Left lung (tissue), 10 donors: ENCODE measurements around the gene EXD3. TPM values are rescaled to one million over a fixed set of nuclear protein-coding genes. Genes with fewer than 3 reads are reported as not detected.

Experiments
- ATAC-seq: fragments of 200-7000 bp; cut with Tn5 transposase; one replicate; pipeline ENCODE4 v1.9.1; 2020; ENCODE audit warnings: moderate library complexity
- DNase-seq, 4 donors: peaks; one replicate each; pipeline ENCODE4 v3.0.0-alpha.2; 2013 to 2020
- H3K27ac ChIP-seq, 2 donors: fragments of 200-600 bp; sonication (generic) in 1 of 2; one replicate each; pipeline versions ENCODE4 v1.5.0 to v1.8.0; 2020 to 2021
- H3K27me3 ChIP-seq, 2 donors: fragments of 200-600 bp; sonication (generic) in 1 of 2; one replicate each; pipeline versions ENCODE4 v1.5.0 to v1.8.0; 2020 to 2021
- H3K36me3 ChIP-seq, 2 donors: fragments of 200-600 bp; sonication (generic) in 1 of 2; one replicate each; pipeline versions ENCODE4 v1.5.0 to v1.8.0; 2020 to 2021
- H3K4me1 ChIP-seq, 2 donors: fragments of 200-600 bp; one replicate each; pipeline ENCODE4 v1.8.0; 2021
- H3K4me3 ChIP-seq, 2 donors: fragments of 200-600 bp; sonication (generic) in 1 of 2; one replicate each; pipeline versions ENCODE4 v1.5.0 to v1.8.0; 2020 to 2021; ENCODE audit warnings: mild to moderate bottlenecking in 1 of 2
- H3K9me3 ChIP-seq, 2 donors: fragments of 200-600 bp; sonication (generic) in 1 of 2; one replicate each; pipeline versions ENCODE4 v1.5.0 to v1.8.0; 2020 to 2021
- intact Hi-C, 2 donors: fragments of 100-400 bp; cut with DNase I; formaldehyde crosslinking; loops; one replicate each; pipeline versions ENCODE4 v1.11.2 to v1.14.2; 2022
- polyA plus RNA-seq, 6 donors: library from polyadenylated mRNA; unstranded; fragments of 120-200 nt; gene quantifications; one replicate each; pipeline ENCODE4 v1.2.1, GENCODE V29; 2013; ENCODE audit not compliant: insufficient read length in 6 of 6
- total RNA-seq, 2 donors: library from RNA; stranded (reverse); fragmentation: NEBNext Ultra II Directional; extraction: Animal tissue kit (Norgen Biotek cat#: 25700); gene quantifications; one replicate each; pipeline ENCODE4 v1.2.1, GENCODE V29; 2021
- TF ChIP-seq, protein P1 (sequence below), 2 donors: fragments of 200-600 bp; sonication (generic) in 1 of 2; IDR thresholded peaks; one replicate each; pipeline versions ENCODE4 v1.5.0 to v1.8.0; 2021; ENCODE audit warnings: antibody characterized with exemption in 2 of 2
- donor health status: DM: no; HTN: yes; CAD: no.
- donor health status: DM: no; HTN: no; CAD: no.

EXD3 gene
- total and polyA plus RNA-seq, 8 donors: 13.2 to 21.8 (median 16.6) TPM

DNA sequence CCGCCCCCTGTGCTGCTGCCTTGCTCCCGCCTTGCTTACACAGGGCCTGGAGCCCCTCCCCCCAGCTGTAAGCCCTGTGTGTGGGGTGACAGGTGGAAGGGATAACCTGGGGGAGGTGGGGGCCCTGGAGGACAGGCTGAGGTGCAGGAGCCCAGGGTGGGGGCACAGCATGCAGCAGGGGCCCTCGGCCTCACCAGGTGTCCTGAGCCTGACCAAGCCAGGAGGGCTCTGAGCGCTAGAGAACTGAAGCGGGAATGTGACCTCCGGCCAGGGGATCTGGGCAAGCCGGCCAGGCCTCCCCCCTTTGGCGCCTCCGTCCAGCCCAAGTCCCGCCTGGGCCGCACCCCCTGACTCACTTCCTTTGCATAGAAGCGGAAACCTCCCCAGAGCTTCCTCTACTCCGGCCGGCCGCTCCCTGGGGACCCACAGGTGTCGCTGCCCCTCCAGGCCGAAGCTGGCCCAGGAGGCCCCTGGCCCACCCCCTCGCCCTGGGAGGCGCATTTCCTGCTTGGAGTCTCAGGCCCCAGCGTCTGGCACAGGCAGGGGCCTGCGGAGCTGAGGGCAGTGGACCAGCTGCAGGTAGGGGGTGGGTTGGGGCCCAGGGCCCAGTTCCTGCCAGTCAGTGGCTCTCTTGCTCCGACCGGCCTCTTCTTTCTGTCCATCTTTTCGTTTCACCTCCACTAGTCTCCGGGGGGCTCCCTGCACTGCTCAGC, 145.5 kb downstream of the EXD3 start, which contains the start of gene TOR4A:
TSS of gene TOR4A (plus strand) at position 398 of the 713 bp plus-strand sequence. CDS start 964 bp downstream, outside the sequence.
- ATAC-seq (peak; percentile 86), DNase-seq (peak; percentile 47 to 98 (median 88))
- H3K36me3 ChIP-seq: peaks cover 0 to 48% of the 10 kb centered on the region in 2 donors
- no peaks in the 10 kb centered on the region for H3K27me3 ChIP-seq
- H3K4me3 ChIP-seq: peak within 1 kb of the TSS; percentile 59 to 87
- peak within 1 kb of the TSS; percentile 93 to 96 for H3K27ac ChIP-seq
- no peaks in the 10 kb centered on the region for H3K9me3 ChIP-seq
- peaks cover 18 to 67% of the 10 kb centered on the region in 2 donors for H3K4me1 ChIP-seq
- intact Hi-C loops: no loop called here
- TF ChIP-seq, protein P1, sequence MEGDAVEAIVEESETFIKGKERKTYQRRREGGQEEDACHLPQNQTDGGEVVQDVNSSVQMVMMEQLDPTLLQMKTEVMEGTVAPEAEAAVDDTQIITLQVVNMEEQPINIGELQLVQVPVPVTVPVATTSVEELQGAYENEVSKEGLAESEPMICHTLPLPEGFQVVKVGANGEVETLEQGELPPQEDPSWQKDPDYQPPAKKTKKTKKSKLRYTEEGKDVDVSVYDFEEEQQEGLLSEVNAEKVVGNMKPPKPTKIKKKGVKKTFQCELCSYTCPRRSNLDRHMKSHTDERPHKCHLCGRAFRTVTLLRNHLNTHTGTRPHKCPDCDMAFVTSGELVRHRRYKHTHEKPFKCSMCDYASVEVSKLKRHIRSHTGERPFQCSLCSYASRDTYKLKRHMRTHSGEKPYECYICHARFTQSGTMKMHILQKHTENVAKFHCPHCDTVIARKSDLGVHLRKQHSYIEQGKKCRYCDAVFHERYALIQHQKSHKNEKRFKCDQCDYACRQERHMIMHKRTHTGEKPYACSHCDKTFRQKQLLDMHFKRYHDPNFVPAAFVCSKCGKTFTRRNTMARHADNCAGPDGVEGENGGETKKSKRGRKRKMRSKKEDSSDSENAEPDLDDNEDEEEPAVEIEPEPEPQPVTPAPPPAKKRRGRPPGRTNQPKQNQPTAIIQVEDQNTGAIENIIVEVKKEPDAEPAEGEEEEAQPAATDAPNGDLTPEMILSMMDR (IDR thresholded peaks at IDR 0.05): peak; percentile 16 to 31

GRCh38 chr9:137276473-137277328, 146.3 kb downstream of the EXD3 start:
- peak; percentile 83 to 93 (median 87) for DNase-seq

GRCh38 chr9:137275588-137276472, 147.1 kb downstream of the EXD3 start:
- Histone ChIP-seq H3K36me3 (peaks cover 0 to 43% of the 10 kb centered on the region in 2 donors), H3K4me1 (peaks cover 18 to 57% of the 10 kb centered on the region in 2 donors), H3K4me3 (peak overlapping the region in 1 of 2 donors; percentile 87), H3K27me3 (no peaks in the 10 kb centered on the region), H3K27ac (peak overlapping the region; percentile 93 to 96), H3K9me3 (no peaks in the 10 kb centered on the region)
- intact Hi-C loops: no loop called here
- DNase-seq: peak in 1 of 4 donors; percentile 65
- TF ChIP-seq, protein P1 (IDR thresholded peaks at IDR 0.05): no peak
- no peak for ATAC-seq

More at GRCh38 chr9:137276473-137277328, 146.3 kb downstream of the EXD3 start:
- Histone ChIP-seq H3K27ac (peak overlapping the region; percentile 93 to 96), H3K4me1 (peaks cover 18 to 61% of the 10 kb centered on the region in 2 donors), H3K36me3 (peaks cover 0 to 47% of the 10 kb centered on the region in 2 donors), H3K9me3 (no peaks in the 10 kb centered on the region), H3K4me3 (peak overlapping the region; percentile 59 to 87), H3K27me3 (no peaks in the 10 kb centered on the region)
- ATAC-seq: peak; percentile 64
- TF ChIP-seq, protein P1 (IDR thresholded peaks at IDR 0.05): no peak
- intact Hi-C loops: no loop called here

DNA sequence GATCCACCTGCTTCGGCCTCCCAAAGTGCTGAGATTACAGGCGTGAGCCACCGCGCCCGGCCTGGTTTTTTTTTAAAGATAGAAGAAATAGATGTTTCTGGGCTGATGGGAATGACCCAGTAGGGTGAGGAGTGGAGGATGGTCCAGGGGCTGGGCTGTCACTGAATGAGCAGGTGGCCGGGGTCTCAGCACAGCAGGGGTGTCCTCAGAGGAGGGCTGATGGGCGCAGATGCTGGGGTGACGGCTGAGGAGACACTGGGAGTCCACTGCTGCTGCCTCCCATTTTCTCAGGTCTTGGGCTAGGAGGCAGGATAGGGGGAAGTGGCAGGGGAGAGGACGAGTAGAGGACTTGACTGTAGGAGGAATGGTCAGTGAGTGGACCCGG, 147.8 kb downstream of the EXD3 start:
- Histone ChIP-seq H3K27me3 (no peaks in the 10 kb centered on the region), H3K4me3 (no peak overlapping the region), H3K27ac (peak overlapping the region; percentile 39 to 93), H3K4me1 (peaks cover 18 to 57% of the 10 kb centered on the region in 2 donors), H3K9me3 (no peaks in the 10 kb centered on the region), H3K36me3 (peaks cover 0 to 43% of the 10 kb centered on the region in 2 donors)
- intact Hi-C loops: no loop called here
- ATAC-seq (no peak), DNase-seq (peak in 1 of 4 donors; percentile 50)
- TF ChIP-seq, protein P1 (IDR thresholded peaks at IDR 0.05): no peak
